KMS-11 (cell line): Measurements from ENCODE around the gene MYMX.
"Not testable (repeated sequence)": the region's sequence is repeated elsewhere in the genome, so short reads cannot be mapped to it uniquely, and the experiment has no call there.

Source experiments
- H2AFZ ChIP-seq: fragments of 200-600 bp; sonication (generic); 2 replicates; pipeline ENCODE4 v1.6.1; 2016; ENCODE audit warnings: antibody characterized with exemption, mixed run types, low read depth
- H3K27ac ChIP-seq: fragments of 200-600 bp; sonication (generic); 2 replicates; pipeline ENCODE4 v1.6.1; 2016; ENCODE audit warnings: mild to moderate bottlenecking, mixed run types
- H3K27me3 ChIP-seq: fragments of 200-600 bp; sonication (generic); 2 replicates; pipeline ENCODE4 v1.6.1; 2017; ENCODE audit warnings: mild to moderate bottlenecking, low read depth, mixed run types, moderate library complexity; ENCODE audit not compliant: insufficient read depth
- H3K36me3 ChIP-seq: fragments of 200-600 bp; sonication (generic); 2 replicates; pipeline ENCODE4 v1.6.1; 2017; ENCODE audit warnings: mild to moderate bottlenecking, mixed run types; ENCODE audit not compliant: insufficient read depth
- H3K4me1 ChIP-seq: fragments of 200-600 bp; sonication (generic); 2 replicates; pipeline ENCODE4 v1.6.1; 2016; ENCODE audit warnings: mild to moderate bottlenecking, low read depth, mixed run types; ENCODE audit not compliant: poor library complexity, severe bottlenecking
- H3K4me2 ChIP-seq: fragments of 200-600 bp; sonication (generic); 2 replicates; pipeline ENCODE4 v1.7.0; 2016; ENCODE audit warnings: mild to moderate bottlenecking, mixed run types
- H3K4me3 ChIP-seq: fragments of 200-600 bp; sonication (generic); IDR thresholded peaks from 2 replicates; pipeline ENCODE4 v1.6.1; 2017; ENCODE audit warnings: low read depth, low read length, mixed read lengths; ENCODE audit not compliant: insufficient read depth
- H3K79me2 ChIP-seq: fragments of 200-600 bp; sonication (generic); 2 replicates; pipeline ENCODE4 v1.6.1; 2016; ENCODE audit warnings: low read depth, mixed run types; ENCODE audit not compliant: insufficient read depth
- H3K9ac ChIP-seq: fragments of 200-600 bp; sonication (generic); 2 replicates; pipeline ENCODE4 v1.6.1; 2016; ENCODE audit warnings: mild to moderate bottlenecking, mixed run types
- H4K20me1 ChIP-seq: fragments of 200-600 bp; sonication (generic); 2 replicates; pipeline ENCODE4 v1.6.1; 2016; ENCODE audit warnings: mild to moderate bottlenecking, mixed run types; ENCODE audit not compliant: insufficient read depth
- CTCF ChIP-seq: fragments of 200-600 bp; sonication (generic); conservative IDR thresholded peaks from 2 replicates; pipeline ENCODE4 v1.6.1; 2017; ENCODE audit warnings: low read depth, mild to moderate bottlenecking, antibody characterized with exemption, low read length, moderate library complexity, mixed read lengths

The MYMX gene

GRCh38 chr6:44190715-44191114 lies 26.0 kb upstream of the MYMX start:
- no peak overlapping the region for H3K27ac ChIP-seq
- no peaks in the 10 kb centered on the region for H3K36me3 ChIP-seq
- H3K27me3 ChIP-seq = no peaks in the 10 kb centered on the region
- no peak for TF ChIP-seq CTCF
- no peak overlapping the region for H3K9ac ChIP-seq
- H2AFZ ChIP-seq = no peak overlapping the region
- H3K79me2 ChIP-seq = no peaks in the 10 kb centered on the region
- no peak overlapping the region for H3K4me2 ChIP-seq
- H3K4me1 ChIP-seq = no peaks in the 10 kb centered on the region
- H3K4me3 ChIP-seq = no peak overlapping the region
- no peaks in the 10 kb centered on the region for H4K20me1 ChIP-seq

GRCh38 chr6:44192428-44193041 lies 24.2 kb upstream of the MYMX start:
- TF ChIP-seq CTCF = no peak
- Histone ChIP-seq H3K4me3 (no peak overlapping the region), H3K27me3 (no peaks in the 10 kb centered on the region), H3K36me3 (no peaks in the 10 kb centered on the region), H3K4me1 (no peaks in the 10 kb centered on the region), H3K9ac (no peak overlapping the region), H3K4me2 (no peak overlapping the region), H3K27ac (no peak overlapping the region), H2AFZ (no peak overlapping the region; the same call in 1 of the 2 replicates), H3K79me2 (no peaks in the 10 kb centered on the region), H4K20me1 (no peaks in the 10 kb centered on the region)

GRCh38 chr6:44193307-44193910 lies 23.3 kb upstream of the MYMX start:
- Histone ChIP-seq H4K20me1 (no peaks in the 10 kb centered on the region), H3K4me1 (no peaks in the 10 kb centered on the region), H3K36me3 (no peaks in the 10 kb centered on the region), H3K27ac (no peak overlapping the region), H3K9ac (no peak overlapping the region), H3K4me3 (no peak overlapping the region), H3K4me2 (no peak overlapping the region), H3K79me2 (no peaks in the 10 kb centered on the region), H2AFZ (no peak overlapping the region), H3K27me3 (no peaks in the 10 kb centered on the region)
- TF ChIP-seq CTCF = no peak

DNA sequence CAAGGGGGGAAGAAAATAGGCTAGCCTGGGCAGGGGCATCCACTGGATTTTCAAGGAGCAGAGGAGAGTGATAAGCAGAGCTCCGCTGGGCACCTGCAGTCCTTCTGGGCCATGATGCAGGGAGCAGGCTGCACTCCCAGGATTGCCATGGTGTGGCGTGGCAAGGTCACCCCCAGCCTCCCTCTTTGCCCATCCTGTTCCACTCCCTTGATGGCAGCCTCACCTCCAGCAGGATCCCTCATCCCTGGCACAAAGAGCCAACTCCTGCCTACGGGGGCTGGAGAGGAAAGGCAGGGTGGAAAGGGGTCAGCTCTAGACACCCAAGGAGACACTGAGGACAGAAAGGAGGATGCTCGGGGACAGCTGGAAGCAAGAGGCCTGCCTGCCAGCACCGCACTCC lies 22.4 kb upstream of the MYMX start:
- Histone ChIP-seq H4K20me1 (no peaks in the 10 kb centered on the region), H3K4me3 (no peak overlapping the region), H3K79me2 (no peaks in the 10 kb centered on the region), H3K9ac (no peak overlapping the region), H3K27ac (no peak overlapping the region), H3K4me2 (no peak overlapping the region), H3K4me1 (no peaks in the 10 kb centered on the region), H2AFZ (no peak overlapping the region), H3K36me3 (no peaks in the 10 kb centered on the region), H3K27me3 (no peaks in the 10 kb centered on the region)
- no peak for TF ChIP-seq CTCF

DNA sequence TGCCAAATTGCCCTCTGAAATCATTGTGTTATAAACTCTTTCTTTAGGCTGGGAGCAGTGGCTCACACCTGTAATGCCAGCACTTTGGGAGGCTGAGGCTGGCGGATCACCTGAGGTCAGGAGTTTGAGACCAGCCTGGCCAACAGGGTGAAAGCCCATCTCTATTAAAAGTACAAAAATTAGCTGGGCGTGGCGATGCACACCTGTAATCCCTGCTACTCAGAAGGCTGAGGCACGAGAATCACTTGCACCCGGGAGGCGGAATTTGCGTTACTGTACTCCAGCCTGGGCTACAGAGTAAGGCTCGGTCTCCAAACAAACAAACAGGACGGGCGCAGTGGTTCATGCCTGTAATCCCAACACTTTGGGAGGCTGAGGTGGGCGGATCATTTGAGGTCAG lies 20.4 kb upstream of the MYMX start:
- not testable (repeated sequence) for H2AFZ ChIP-seq, H3K27ac ChIP-seq, H3K9ac ChIP-seq, H3K4me3 ChIP-seq, H3K4me1 ChIP-seq, H3K4me2 ChIP-seq, H4K20me1 ChIP-seq, H3K36me3 ChIP-seq, H3K79me2 ChIP-seq, H3K27me3 ChIP-seq
